Sigmoid colon (tissue), 7 donors: Measurements from ENCODE around the gene SYNJ2. TPM values are rescaled to one million over a fixed set of nuclear protein-coding genes. Genes with fewer than 3 reads are reported as not detected.

ENCODE experiments used
- DNase-seq: peaks from one replicate; pipeline ENCODE4 v3.0.0-alpha.2; 2019
- H3K27ac ChIP-seq, 4 donors: fragments of 200-600 bp; sonication (generic); one replicate each; pipeline ENCODE4 v1.5.1; 2016 to 2019; ENCODE audit warnings: mild to moderate bottlenecking in 1 of 4
- H3K27me3 ChIP-seq, 3 donors: fragments of 200-600 bp; sonication (generic); one replicate each; pipeline ENCODE4 v1.5.1; 2019; ENCODE audit warnings: mild to moderate bottlenecking in 1 of 3
- H3K36me3 ChIP-seq, 4 donors: fragments of 200-600 bp; sonication (generic); one replicate each; pipeline ENCODE4 v1.5.1; 2016 to 2019
- H3K4me1 ChIP-seq, 4 donors: fragments of 200-600 bp; sonication (generic); one replicate each; pipeline ENCODE4 v1.5.1; 2017 to 2019
- H3K4me3 ChIP-seq, 4 donors: fragments of 200-600 bp; sonication (generic); one replicate each; pipeline ENCODE4 v1.5.1; 2017 to 2019; ENCODE audit warnings: mild to moderate bottlenecking in 2 of 4, moderate library complexity in 1 of 4
- H3K9me3 ChIP-seq, 4 donors: fragments of 200-600 bp in 3 of 4; sonication (generic) in 3 of 4; one replicate each; pipeline versions ENCODE4 v1.5.1 to v1.6.1; 2013 to 2019
- EP300 ChIP-seq, 4 donors: sonication (generic); formaldehyde crosslinking; IDR thresholded peaks; one replicate each; pipeline ENCODE4 v1.6.1; 2017; ENCODE audit warnings: antibody characterized with exemption in 4 of 4
- POLR2A ChIP-seq, 2 donors: fragments of 450-650 bp; IDR thresholded peaks; one replicate each; pipeline ENCODE4 v1.6.1; 2016; ENCODE audit warnings: antibody characterized with exemption in 2 of 2, mild to moderate bottlenecking in 2 of 2, moderate library complexity in 2 of 2
- POLR2AphosphoS5 ChIP-seq, 4 donors: sonication (generic); formaldehyde crosslinking; IDR thresholded peaks; one replicate each; pipeline ENCODE4 v1.6.1; 2017; ENCODE audit warnings: antibody characterized with exemption in 4 of 4
- WGBS, 2 donors: extraction: QIAGEN DNeasy Blood & Tissue Kit; methylation state at CpG; one replicate each; pipeline ENCODE4 v1.1.7; 2013; 5-methylcytosine and 5-hydroxymethylcytosine counted together
- intact Hi-C: fragments of 100-400 bp; cut with DNase I; formaldehyde crosslinking; loops from one replicate; pipeline ENCODE4 v1.15.1; 2023
- polyA plus RNA-seq, 3 donors: library from polyadenylated mRNA; stranded (reverse); fragments of 200-250 nt; gene quantifications; one replicate each; pipeline ENCODE4 v1.2.3, GENCODE V29; 2013
- total RNA-seq, 4 donors: library from RNA; depleted of rRNA; stranded (reverse); fragments of >200 nt; gene quantifications; one replicate each; pipeline ENCODE4 v1.1.0, GENCODE V29; 2016
- TF ChIP-seq, protein P1 (sequence below), 4 experiments: fragments of 450-650 bp in 3 of 4; fragments of 200-600 bp in 1 of 4; IDR thresholded peaks; one replicate each; pipeline ENCODE4 v1.5.1; 2016 to 2019; ENCODE audit warnings: antibody characterized with exemption in 4 of 4, mild to moderate bottlenecking in 3 of 4, moderate library complexity in 2 of 4
- donor health status: healthy with polysubstance abuse.
- donor health status: Bipolar disorder and iron deficiency.
- donor health status: healthy.

SYNJ2 gene
- total and polyA plus RNA-seq, 7 donors = 8.7 to 22.9 (median 12.9) TPM

DNA sequence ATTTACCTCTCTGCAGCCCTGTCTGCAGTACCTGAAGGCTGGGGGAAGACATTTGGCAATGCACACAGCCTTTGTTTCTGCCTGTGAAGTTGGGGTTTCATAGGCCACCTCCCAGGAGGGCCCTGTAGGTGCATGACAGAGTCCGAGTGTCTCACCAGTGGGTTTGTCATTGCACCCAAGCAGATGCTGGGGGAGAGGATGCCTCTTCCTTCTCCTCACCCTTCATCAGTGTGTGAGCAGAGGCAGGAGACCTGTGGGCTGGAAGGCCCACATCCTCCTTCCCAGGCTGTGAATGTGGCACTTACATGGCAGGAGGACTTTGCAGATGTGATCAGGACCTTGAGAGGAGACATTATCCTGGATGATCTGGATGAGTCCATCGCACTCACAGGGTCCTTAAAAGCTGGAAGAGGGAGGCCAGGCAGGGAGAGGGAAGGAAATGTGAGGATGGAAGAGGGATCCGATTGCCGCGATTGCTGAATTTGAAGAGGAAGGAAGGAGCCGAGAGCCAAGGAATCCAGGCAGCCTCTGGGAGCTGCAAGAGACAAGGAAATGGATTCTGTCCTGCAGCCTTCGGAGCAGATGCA, 30.4 kb downstream of the SYNJ2 start:
- Histone ChIP-seq H3K27me3 (no peaks in the 10 kb centered on the region), H3K9me3 (no peaks in the 10 kb centered on the region), H3K36me3 (no peaks in the 10 kb centered on the region), H3K4me1 (peaks cover 0 to 31% (median 25%) of the 10 kb centered on the region in 4 donors), H3K27ac (no peak overlapping the region), H3K4me3 (no peak overlapping the region)
- TF ChIP-seq POLR2AphosphoS5 (IDR thresholded peaks at IDR 0.05) = no peak
- no peak for TF ChIP-seq POLR2A (IDR thresholded peaks at IDR 0.05)
- no peak for TF ChIP-seq EP300 (IDR thresholded peaks at IDR 0.05)
- TF ChIP-seq, protein P1, sequence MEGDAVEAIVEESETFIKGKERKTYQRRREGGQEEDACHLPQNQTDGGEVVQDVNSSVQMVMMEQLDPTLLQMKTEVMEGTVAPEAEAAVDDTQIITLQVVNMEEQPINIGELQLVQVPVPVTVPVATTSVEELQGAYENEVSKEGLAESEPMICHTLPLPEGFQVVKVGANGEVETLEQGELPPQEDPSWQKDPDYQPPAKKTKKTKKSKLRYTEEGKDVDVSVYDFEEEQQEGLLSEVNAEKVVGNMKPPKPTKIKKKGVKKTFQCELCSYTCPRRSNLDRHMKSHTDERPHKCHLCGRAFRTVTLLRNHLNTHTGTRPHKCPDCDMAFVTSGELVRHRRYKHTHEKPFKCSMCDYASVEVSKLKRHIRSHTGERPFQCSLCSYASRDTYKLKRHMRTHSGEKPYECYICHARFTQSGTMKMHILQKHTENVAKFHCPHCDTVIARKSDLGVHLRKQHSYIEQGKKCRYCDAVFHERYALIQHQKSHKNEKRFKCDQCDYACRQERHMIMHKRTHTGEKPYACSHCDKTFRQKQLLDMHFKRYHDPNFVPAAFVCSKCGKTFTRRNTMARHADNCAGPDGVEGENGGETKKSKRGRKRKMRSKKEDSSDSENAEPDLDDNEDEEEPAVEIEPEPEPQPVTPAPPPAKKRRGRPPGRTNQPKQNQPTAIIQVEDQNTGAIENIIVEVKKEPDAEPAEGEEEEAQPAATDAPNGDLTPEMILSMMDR (IDR thresholded peaks at IDR 0.05) = no peak
- peak; percentile 39 for DNase-seq
- intact Hi-C loops = no loop called here
- 90 to 92% methylated on average over 7 of the region's 7 CpGs for WGBS, 2 donors

DNA sequence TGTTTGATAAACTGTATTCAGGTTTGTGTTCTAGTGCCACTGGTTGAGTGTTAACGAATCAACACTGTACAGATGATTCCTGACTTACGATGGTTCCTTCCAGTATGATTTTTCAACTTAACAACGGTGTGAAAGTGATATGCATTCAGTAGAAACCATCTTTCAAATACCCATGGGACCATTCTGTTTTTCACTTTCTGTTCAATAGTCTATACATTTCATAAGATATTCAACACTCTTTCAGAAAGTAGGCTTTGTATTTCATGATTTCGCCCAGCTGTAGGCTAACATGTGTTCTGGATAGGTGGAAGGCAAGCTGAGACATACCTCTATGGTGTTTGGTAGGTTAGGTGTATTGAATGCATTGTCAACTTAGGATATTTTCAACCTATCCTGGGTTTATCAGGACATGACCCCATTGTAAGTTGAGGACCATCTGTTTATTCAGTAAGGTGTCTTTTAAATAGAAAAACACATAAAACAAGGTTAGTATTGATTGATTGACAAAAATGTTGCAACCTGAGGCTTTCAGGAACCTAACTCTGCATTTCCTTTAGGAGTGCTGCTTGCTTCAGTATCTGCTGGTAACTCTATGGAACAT, 32.3 kb downstream of the SYNJ2 start:
- Histone ChIP-seq H3K27me3 (no peaks in the 10 kb centered on the region), H3K4me1 (peaks cover 0 to 29% (median 26%) of the 10 kb centered on the region in 4 donors), H3K36me3 (no peaks in the 10 kb centered on the region), H3K9me3 (no peaks in the 10 kb centered on the region), H3K4me3 (no peak overlapping the region), H3K27ac (no peak overlapping the region)
- TF ChIP-seq EP300 (IDR thresholded peaks at IDR 0.05) (no peak), POLR2AphosphoS5 (IDR thresholded peaks at IDR 0.05) (no peak), POLR2A (IDR thresholded peaks at IDR 0.05) (no peak)
- TF ChIP-seq, protein P1 (IDR thresholded peaks at IDR 0.05) = no peak
- no peak for DNase-seq
- intact Hi-C loops = no loop called here
- 86% methylated on average over 4 of the region's 4 CpGs for WGBS, 2 donors

DNA sequence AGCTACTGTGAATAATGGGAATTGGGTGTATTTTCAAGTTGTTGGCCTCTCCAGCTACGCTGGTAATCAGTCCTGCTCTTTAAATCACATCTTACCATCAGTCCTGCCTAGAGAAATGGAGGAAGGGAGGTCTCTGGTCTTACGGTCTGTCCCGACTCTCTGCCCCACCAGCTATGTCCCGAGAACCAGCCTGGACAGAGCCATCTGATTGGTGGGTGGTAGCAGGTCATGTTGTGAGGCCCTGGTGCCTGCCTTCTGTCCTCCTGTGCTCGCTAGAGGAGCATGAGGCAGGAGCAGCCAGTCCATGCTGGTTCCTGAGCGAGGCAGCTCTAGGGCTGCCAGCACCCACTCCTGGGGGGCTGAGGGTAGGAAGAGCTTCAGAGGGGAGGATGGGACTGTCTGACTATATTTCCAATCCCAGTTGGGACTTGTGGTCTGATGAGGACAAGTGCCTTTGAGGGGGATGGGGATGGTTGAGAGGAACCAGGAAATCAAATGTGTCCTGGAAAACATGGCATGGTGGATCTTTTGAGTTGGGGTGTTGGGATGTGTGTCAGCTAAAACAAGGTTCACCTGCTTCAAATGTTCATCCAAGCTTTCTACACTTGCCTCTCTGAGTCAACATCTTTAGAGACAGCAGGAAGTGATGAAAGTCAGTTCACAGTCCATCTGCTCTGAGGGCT, 33.0 kb downstream of the SYNJ2 start:
- H3K36me3 ChIP-seq = no peaks in the 10 kb centered on the region
- intact Hi-C loops = loop anchor here (5.0 kb wide), 1 partner anchor 32 kb away; the partner anchor contains the start of gene SYNJ2
- peak; percentile 46 for DNase-seq
- TF ChIP-seq EP300 (IDR thresholded peaks at IDR 0.05) (no peak), POLR2A (IDR thresholded peaks at IDR 0.05) (no peak), POLR2AphosphoS5 (IDR thresholded peaks at IDR 0.05) (no peak)
- TF ChIP-seq, protein P1 (IDR thresholded peaks at IDR 0.05) = no peak
- H3K27ac ChIP-seq = no peak overlapping the region
- no peaks in the 10 kb centered on the region for H3K9me3 ChIP-seq
- H3K4me1 ChIP-seq = peaks cover 0 to 29% (median 25%) of the 10 kb centered on the region in 4 donors
- H3K27me3 ChIP-seq = no peaks in the 10 kb centered on the region
- H3K4me3 ChIP-seq = no peak overlapping the region
- WGBS, 2 donors = 95 to 97% methylated on average over 6 of the region's 6 CpGs

DNA sequence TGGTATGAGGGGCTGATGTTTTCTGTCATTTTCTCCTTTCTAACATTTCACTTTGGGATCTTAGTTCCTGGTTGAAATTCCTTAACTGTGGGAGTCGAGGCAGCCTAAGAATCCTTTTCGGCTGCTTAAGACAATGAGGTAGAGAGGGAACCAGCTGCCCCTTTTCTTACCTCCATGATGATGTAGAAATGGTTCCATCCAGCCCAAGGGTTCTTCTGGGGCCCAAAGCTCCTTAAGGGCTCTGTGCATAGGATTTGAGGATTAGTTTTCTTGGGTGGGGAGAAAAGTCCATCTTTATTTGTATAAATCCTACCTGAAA, 33.5 kb downstream of the SYNJ2 start:
- no peaks in the 10 kb centered on the region for H3K27me3 ChIP-seq
- H3K4me3 ChIP-seq = no peak overlapping the region
- H3K27ac ChIP-seq = no peak overlapping the region
- TF ChIP-seq, protein P1 (IDR thresholded peaks at IDR 0.05) = no peak
- TF ChIP-seq POLR2A (IDR thresholded peaks at IDR 0.05) (no peak), POLR2AphosphoS5 (IDR thresholded peaks at IDR 0.05) (no peak), EP300 (IDR thresholded peaks at IDR 0.05) (no peak)
- no peaks in the 10 kb centered on the region for H3K9me3 ChIP-seq
- intact Hi-C loops = loop anchor here (5.0 kb wide), 1 partner anchor 33 kb away; the partner anchor contains the start of gene SYNJ2
- WGBS, 2 donors = 94 to 96% methylated on average over 2 of the region's 2 CpGs
- peaks cover 0 to 29% (median 21%) of the 10 kb centered on the region in 4 donors for H3K4me1 ChIP-seq
- peaks cover 0 to 3% (median 0%) of the 10 kb centered on the region in 4 donors for H3K36me3 ChIP-seq
- DNase-seq = no peak
